HepG2 (cell line): ENCODE results near the gene P3H3. TPM values are rescaled to one million over a fixed set of nuclear protein-coding genes. Genes with fewer than 3 reads are reported as not detected.

Source experiments
- ATAC-seq: fragments of 200-7000 bp; cut with Tn5 transposase; 3 replicates; pipeline ENCODE4 v1.9.1; 2020; ENCODE audit warnings: mild to moderate bottlenecking, moderate library complexity
- BruUV-seq: library from RNA; stranded (reverse); fragments of 400-500 nt; replicated peaks from 2 replicates; lab custom pipeline; 2021; lab: Mats Ljungman, UMichigan
- CTCF ChIA-PET: fragments of 300-600 bp; formaldehyde crosslinking; extraction: SDS; loops from one replicate; lab custom pipeline; 2021; ENCODE audit warnings: low total read pairs, inconsistent platforms, low intra/inter-chr PET ratio; lab: Yijun Ruan, JAX
- POLR2A ChIA-PET: fragments of 350-600 bp; sonication (Branson Sonifier 250); formaldehyde crosslinking; loops from one replicate; lab custom pipeline; 2020; ENCODE audit warnings: antibody characterized with exemption, inconsistent platforms; lab: Yijun Ruan, JAX
- DNase-seq: peaks from one replicate; pipeline ENCODE4 v3.0.0-alpha.2; 2015; ENCODE audit warnings: low spot score
- FAIRE-seq: peaks from 3 replicates; lab custom pipeline; 2011; peaks lifted over from hg19 to GRCh38; lab: Jason Lieb, UNC
- H2AFZ ChIP-seq: one replicate; pipeline ENCODE4 v1.6.1; 2011; ENCODE audit warnings: low read length, inconsistent platforms
- H3K27ac ChIP-seq: fragments of 300-600 bp; 3 replicates; pipeline ENCODE4 v1.8.0; 2011; ENCODE audit warnings: mixed run types, mild to moderate bottlenecking, mixed read lengths, low read length, inconsistent platforms; ENCODE audit not compliant: insufficient read depth; ENCODE audit errors: extremely low read length
- H3K27me3 ChIP-seq, 2 experiments: fragments of 200-600 bp in 1 of 2; 2 replicates in 1 of 2; 3 replicates in 1 of 2; pipeline versions ENCODE4 v1.6.0 to v1.8.0; 2011; ENCODE audit warnings: low read length in 2 of 2, mild to moderate bottlenecking in 2 of 2, moderate library complexity in 2 of 2, inconsistent platforms in 1 of 2; ENCODE audit not compliant: insufficient read depth in 2 of 2, control insufficient read depth in 1 of 2
- H3K36me3 ChIP-seq, 2 experiments: fragments of 200-600 bp in 1 of 2; replicated peaks in 1 of 2; 2 replicates in 1 of 2; 3 replicates in 1 of 2; pipeline versions ENCODE4 v1.5.1 to v1.8.0; 2011; ENCODE audit warnings: low read length in 2 of 2, inconsistent platforms in 1 of 2; ENCODE audit not compliant: insufficient read depth in 2 of 2, control insufficient read depth in 1 of 2
- H3K4me1 ChIP-seq: 2 replicates; pipeline ENCODE4 v1.5.1; 2012; ENCODE audit warnings: low read length, inconsistent platforms; ENCODE audit not compliant: insufficient read depth
- H3K4me2 ChIP-seq: 2 replicates; pipeline ENCODE4 v1.6.0; 2011; ENCODE audit warnings: low read depth, low read length, inconsistent platforms
- H3K4me3 ChIP-seq, 3 experiments: fragments of 200-600 bp in 1 of 3; sonication (generic), shearing (Covaris generic) in 1 of 3; replicated peaks in 1 of 3; 2 replicates each; pipeline ENCODE4 v1.5.1; 2011 to 2016; ENCODE audit warnings: low read length in 3 of 3, inconsistent platforms in 2 of 3, low read depth in 2 of 3, mild to moderate bottlenecking in 2 of 3, control low read depth in 1 of 3, mixed read lengths in 1 of 3; ENCODE audit not compliant: insufficient read depth in 1 of 3
- H3K79me2 ChIP-seq: one replicate; pipeline ENCODE4 v1.6.1; 2011; ENCODE audit warnings: low read length, inconsistent platforms; ENCODE audit not compliant: insufficient read depth
- H3K9ac ChIP-seq: 2 replicates; pipeline ENCODE4 v1.6.0; 2011; ENCODE audit warnings: mild to moderate bottlenecking, low read depth, low read length, inconsistent platforms; ENCODE audit not compliant: insufficient read depth
- H3K9me3 ChIP-seq: 2 replicates; pipeline ENCODE4 v1.5.1; 2012; ENCODE audit warnings: mild to moderate bottlenecking, low read length
- H4K20me1 ChIP-seq: 2 replicates; pipeline ENCODE4 v1.6.0; 2011; ENCODE audit warnings: inconsistent platforms, mild to moderate bottlenecking, low read length, moderate library complexity; ENCODE audit not compliant: insufficient read depth
- ATF1 ChIP-seq: IDR thresholded peaks from 2 replicates; pipeline ENCODE4 v1.6.1; 2016; ENCODE audit warnings: mild to moderate bottlenecking, control low read depth
- CEBPG ChIP-seq: IDR thresholded peaks from 2 replicates; pipeline ENCODE4 v1.6.1; 2016
- CHCHD3 ChIP-seq: sonication (generic); formaldehyde crosslinking; IDR thresholded peaks from 2 replicates; pipeline ENCODE4 v1.8.0; 2022; ENCODE audit warnings: mild to moderate bottlenecking, missing genetic modification reagents, moderate library complexity
- FOXA1 ChIP-seq, 2 experiments: fragments of 450-650 bp in 1 of 2; sonication (generic) in 1 of 2; formaldehyde crosslinking in 1 of 2; IDR thresholded peaks; 2 replicates each; pipeline versions ENCODE4 v1.4.0 to v1.6.1; 2016 to 2020; ENCODE audit warnings: missing genetic modification reagents in 1 of 2
- GFI1 ChIP-seq: sonication (generic); formaldehyde crosslinking; IDR thresholded peaks from 2 replicates; pipeline ENCODE4 v1.5.0; 2020; ENCODE audit warnings: missing genetic modification reagents, mild to moderate bottlenecking, borderline replicate concordance
- HMG20A ChIP-seq: IDR thresholded peaks from 2 replicates; pipeline ENCODE4 v1.6.1; 2016; ENCODE audit warnings: borderline replicate concordance
- HNF4A ChIP-seq: sonication (generic); formaldehyde crosslinking; IDR thresholded peaks from 2 replicates; pipeline ENCODE4 v1.4.0; 2020; ENCODE audit warnings: missing genetic modification reagents
- HNF4G ChIP-seq, 2 experiments: sonication (generic) in 1 of 2; formaldehyde crosslinking in 1 of 2; IDR thresholded peaks; 2 replicates each; pipeline versions ENCODE4 v1.4.0 to v1.6.1; 2011 to 2020; ENCODE audit warnings: borderline replicate concordance in 2 of 2, low read depth in 2 of 2, mild to moderate bottlenecking in 2 of 2, low read length in 1 of 2, missing genetic modification reagents in 1 of 2, moderate library complexity in 1 of 2
- JUND ChIP-seq: sonication (generic); formaldehyde crosslinking; IDR thresholded peaks from 2 replicates; pipeline ENCODE4 v1.8.0; 2022; ENCODE audit warnings: mild to moderate bottlenecking, missing genetic modification reagents
- NR2F6 ChIP-seq, 2 experiments: IDR thresholded peaks; 2 replicates each; pipeline ENCODE4 v1.6.1; 2016; ENCODE audit warnings: antibody characterized with exemption in 1 of 2, mild to moderate bottlenecking in 1 of 2
- POGZ ChIP-seq: sonication (generic); formaldehyde crosslinking; IDR thresholded peaks from 2 replicates; pipeline ENCODE4 v1.4.0; 2020; ENCODE audit warnings: mild to moderate bottlenecking, missing genetic modification reagents
- RARA ChIP-seq: IDR thresholded peaks from 2 replicates; pipeline ENCODE4 v1.6.1; 2016; ENCODE audit warnings: missing genetic modification reagents, missing compliant biosample characterization
- RXRA ChIP-seq: sonication (generic); formaldehyde crosslinking; IDR thresholded peaks from 2 replicates; pipeline ENCODE4 v1.5.1; 2020; ENCODE audit warnings: missing genetic modification reagents
- SAP130 ChIP-seq: IDR thresholded peaks from 2 replicates; pipeline ENCODE4 v1.6.1; 2016; ENCODE audit warnings: low read depth
- SP5 ChIP-seq: IDR thresholded peaks from 2 replicates; pipeline ENCODE4 v1.6.1; 2016; ENCODE audit warnings: low read depth, borderline replicate concordance
- TCF7 ChIP-seq: sonication (generic); IDR thresholded peaks from 2 replicates; pipeline ENCODE4 v1.6.1; 2016; ENCODE audit warnings: antibody characterized with exemption, low read depth
- ZNF292 ChIP-seq: sonication (generic); formaldehyde crosslinking; IDR thresholded peaks from 2 replicates; pipeline ENCODE4 v1.8.1; 2022; ENCODE audit warnings: mild to moderate bottlenecking, low read depth, missing genetic modification reagents, borderline replicate concordance
- WGBS: methylation state at CpG from one replicate; pipeline ENCODE4 v1.1.6; 2017; ENCODE audit warnings: low lambda C conversion rate; 5-methylcytosine and 5-hydroxymethylcytosine counted together
- in situ Hi-C: cut with HindIII; loops from 2 replicates; pipeline ENCODE4 v1.10.0; 2017; ENCODE audit warnings: low pct_unique_long_range_greater_than_20kb; ENCODE audit not compliant: extremely low pct_ligation_motif_present
- intact Hi-C: fragments of 100-400 bp; cut with micrococcal nuclease; formaldehyde crosslinking; loops from one replicate; pipeline ENCODE4 v1.10.0; 2022; ENCODE audit not compliant: unreplicated experiment
- polyA plus RNA-seq, 8 experiments: library from polyadenylated mRNA; depleted of rRNA in 3 of 8; stranded (reverse) in 7 of 8; unstranded in 1 of 8; fragments of >200 nt; fragmentation: Illumina TruSeq in 4 of 8; extraction: Trizol in 4 of 8; gene quantifications; 2 replicates each; pipeline versions ENCODE4 v1.2.1 to v1.2.3, GENCODE V29; 2011 to 2016; ENCODE audit warnings: low read depth in 4 of 8, missing spikeins in 1 of 8, mixed read lengths in 1 of 8; ENCODE audit not compliant: insufficient read depth in 1 of 8
- total RNA-seq, 5 experiments: library from RNA; depleted of rRNA; stranded (reverse); fragments of >200 nt; fragmentation: Illumina TruSeq; extraction: Trizol; gene quantifications; 2 replicates each; pipeline ENCODE4 v1.2.3, GENCODE V29; 2016; ENCODE audit warnings: low read depth in 1 of 5
- TF ChIP-seq, protein P1 (sequence below): sonication (generic); formaldehyde crosslinking; conservative IDR thresholded peaks from 2 replicates; pipeline ENCODE4 v1.4.0; 2020; ENCODE audit warnings: mild to moderate bottlenecking, missing genetic modification reagents, moderate library complexity
- TF ChIP-seq, protein P2 (sequence below): IDR thresholded peaks from 2 replicates; pipeline ENCODE4 v1.4.0; 2020; ENCODE audit warnings: mild to moderate bottlenecking, missing genetic modification reagents

P3H3 gene
- total and polyA plus RNA-seq, 2 of the 13 experiments (the other 11 are each of a cell fraction or from before 2014, with no cell fraction given) = 20.1 to 20.5 TPM

DNA sequence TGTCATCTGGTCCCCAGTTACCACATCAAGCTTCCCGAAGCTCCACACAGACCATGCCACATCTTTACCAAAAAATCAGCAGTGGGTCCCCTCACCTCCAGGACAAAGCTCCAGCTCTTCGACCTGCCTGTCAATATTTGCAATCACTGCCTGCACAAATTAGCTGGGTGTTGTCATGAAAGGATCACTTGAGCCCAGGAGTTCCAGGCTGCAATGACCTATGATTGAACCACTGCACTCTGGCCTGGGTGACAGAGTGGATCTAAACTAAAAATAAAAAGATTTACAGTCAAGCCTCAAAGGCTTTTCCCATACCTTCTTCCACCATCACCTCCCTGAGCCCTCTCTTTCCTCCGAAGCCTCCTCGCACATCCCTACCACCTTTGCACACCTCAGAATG, 31.6 kb upstream of the P3H3 start:
- intact Hi-C loops (no loop called here), in situ Hi-C loops (no loop called here)
- WGBS = 30% methylated on average over 4 of the region's 4 CpGs
- H3K79me2 ChIP-seq = no peaks in the 10 kb centered on the region
- CTCF ChIA-PET = no interaction called here
- FAIRE-seq (no peak), DNase-seq (peak; percentile 49), ATAC-seq (peak; percentile 21)
- H3K4me1 ChIP-seq = peaks cover 58% of the 10 kb centered on the region
- no peak overlapping the region for H2AFZ ChIP-seq
- H3K9ac ChIP-seq = no peak overlapping the region
- H4K20me1 ChIP-seq = no peaks in the 10 kb centered on the region
- peak overlapping the region; percentile 38 for H3K4me2 ChIP-seq
- no peaks in the 10 kb centered on the region for H3K9me3 ChIP-seq
- no peaks in the 10 kb centered on the region for H3K36me3 ChIP-seq
- H3K27ac ChIP-seq = peak overlapping the region; percentile 0
- POLR2A ChIA-PET = interaction anchor here (1.1 kb wide), 1 partner anchor 32 kb away, joined by 3 read pairs; the partner anchor contains the start of gene P3H3
- no peak overlapping the region for H3K4me3 ChIP-seq
- no TSS peak for BruUV-seq
- no peaks in the 10 kb centered on the region for H3K27me3 ChIP-seq
- TF ChIP-seq POGZ (CRISPR knock-in tag) (no peak), SAP130 (0 out of 2 replicates have a peak, but pooled peaks have one; percentile 11), CHCHD3 (CRISPR knock-in tag) (no peak), SP5 (CRISPR knock-in tag) (no peak), ATF1 (no peak), HNF4G (IDR thresholded peaks at IDR 0.05; ENCODE audit: borderline replicate concordance, low read depth, low read length) (0 out of 2 replicates have a peak, but pooled peaks have one; percentile 4), HNF4G (CRISPR knock-in tag; IDR thresholded peaks at IDR 0.05; ENCODE audit: borderline replicate concordance, low read depth) (no peak), CEBPG (CRISPR knock-in tag) (0 out of 2 replicates have a peak, but pooled peaks have one; percentile 7), RXRA (CRISPR knock-in tag) (peak; percentile 29; the same call in 1 of the 2 replicates), HNF4A (CRISPR knock-in tag) (peak; percentile 50; the same call in 1 of the 2 replicates), FOXA1 (IDR thresholded peaks at IDR 0.05) (no peak), FOXA1 (CRISPR knock-in tag; IDR thresholded peaks at IDR 0.05) (0 out of 2 replicates have a peak, but pooled peaks have one; percentile 5), GFI1 (peak; percentile 77; the same call in 1 of the 2 replicates), HMG20A (CRISPR knock-in tag) (no peak), ZNF292 (CRISPR knock-in tag) (0 out of 2 replicates have a peak, but pooled peaks have one; percentile 26), NR2F6 (IDR thresholded peaks at IDR 0.05) (no peak), NR2F6 (CRISPR knock-in tag; IDR thresholded peaks at IDR 0.05) (peak; percentile 39; the same call in 1 of the 2 replicates), JUND (no peak), TCF7 (0 out of 2 replicates have a peak, but pooled peaks have one; percentile 13), RARA (CRISPR knock-in tag) (peak; percentile 87)
- TF ChIP-seq, protein P1, sequence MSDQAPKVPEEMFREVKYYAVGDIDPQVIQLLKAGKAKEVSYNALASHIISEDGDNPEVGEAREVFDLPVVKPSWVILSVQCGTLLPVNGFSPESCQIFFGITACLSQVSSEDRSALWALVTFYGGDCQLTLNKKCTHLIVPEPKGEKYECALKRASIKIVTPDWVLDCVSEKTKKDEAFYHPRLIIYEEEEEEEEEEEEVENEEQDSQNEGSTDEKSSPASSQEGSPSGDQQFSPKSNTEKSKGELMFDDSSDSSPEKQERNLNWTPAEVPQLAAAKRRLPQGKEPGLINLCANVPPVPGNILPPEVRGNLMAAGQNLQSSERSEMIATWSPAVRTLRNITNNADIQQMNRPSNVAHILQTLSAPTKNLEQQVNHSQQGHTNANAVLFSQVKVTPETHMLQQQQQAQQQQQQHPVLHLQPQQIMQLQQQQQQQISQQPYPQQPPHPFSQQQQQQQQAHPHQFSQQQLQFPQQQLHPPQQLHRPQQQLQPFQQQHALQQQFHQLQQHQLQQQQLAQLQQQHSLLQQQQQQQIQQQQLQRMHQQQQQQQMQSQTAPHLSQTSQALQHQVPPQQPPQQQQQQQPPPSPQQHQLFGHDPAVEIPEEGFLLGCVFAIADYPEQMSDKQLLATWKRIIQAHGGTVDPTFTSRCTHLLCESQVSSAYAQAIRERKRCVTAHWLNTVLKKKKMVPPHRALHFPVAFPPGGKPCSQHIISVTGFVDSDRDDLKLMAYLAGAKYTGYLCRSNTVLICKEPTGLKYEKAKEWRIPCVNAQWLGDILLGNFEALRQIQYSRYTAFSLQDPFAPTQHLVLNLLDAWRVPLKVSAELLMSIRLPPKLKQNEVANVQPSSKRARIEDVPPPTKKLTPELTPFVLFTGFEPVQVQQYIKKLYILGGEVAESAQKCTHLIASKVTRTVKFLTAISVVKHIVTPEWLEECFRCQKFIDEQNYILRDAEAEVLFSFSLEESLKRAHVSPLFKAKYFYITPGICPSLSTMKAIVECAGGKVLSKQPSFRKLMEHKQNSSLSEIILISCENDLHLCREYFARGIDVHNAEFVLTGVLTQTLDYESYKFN = peak; percentile 54
- TF ChIP-seq, protein P2, sequence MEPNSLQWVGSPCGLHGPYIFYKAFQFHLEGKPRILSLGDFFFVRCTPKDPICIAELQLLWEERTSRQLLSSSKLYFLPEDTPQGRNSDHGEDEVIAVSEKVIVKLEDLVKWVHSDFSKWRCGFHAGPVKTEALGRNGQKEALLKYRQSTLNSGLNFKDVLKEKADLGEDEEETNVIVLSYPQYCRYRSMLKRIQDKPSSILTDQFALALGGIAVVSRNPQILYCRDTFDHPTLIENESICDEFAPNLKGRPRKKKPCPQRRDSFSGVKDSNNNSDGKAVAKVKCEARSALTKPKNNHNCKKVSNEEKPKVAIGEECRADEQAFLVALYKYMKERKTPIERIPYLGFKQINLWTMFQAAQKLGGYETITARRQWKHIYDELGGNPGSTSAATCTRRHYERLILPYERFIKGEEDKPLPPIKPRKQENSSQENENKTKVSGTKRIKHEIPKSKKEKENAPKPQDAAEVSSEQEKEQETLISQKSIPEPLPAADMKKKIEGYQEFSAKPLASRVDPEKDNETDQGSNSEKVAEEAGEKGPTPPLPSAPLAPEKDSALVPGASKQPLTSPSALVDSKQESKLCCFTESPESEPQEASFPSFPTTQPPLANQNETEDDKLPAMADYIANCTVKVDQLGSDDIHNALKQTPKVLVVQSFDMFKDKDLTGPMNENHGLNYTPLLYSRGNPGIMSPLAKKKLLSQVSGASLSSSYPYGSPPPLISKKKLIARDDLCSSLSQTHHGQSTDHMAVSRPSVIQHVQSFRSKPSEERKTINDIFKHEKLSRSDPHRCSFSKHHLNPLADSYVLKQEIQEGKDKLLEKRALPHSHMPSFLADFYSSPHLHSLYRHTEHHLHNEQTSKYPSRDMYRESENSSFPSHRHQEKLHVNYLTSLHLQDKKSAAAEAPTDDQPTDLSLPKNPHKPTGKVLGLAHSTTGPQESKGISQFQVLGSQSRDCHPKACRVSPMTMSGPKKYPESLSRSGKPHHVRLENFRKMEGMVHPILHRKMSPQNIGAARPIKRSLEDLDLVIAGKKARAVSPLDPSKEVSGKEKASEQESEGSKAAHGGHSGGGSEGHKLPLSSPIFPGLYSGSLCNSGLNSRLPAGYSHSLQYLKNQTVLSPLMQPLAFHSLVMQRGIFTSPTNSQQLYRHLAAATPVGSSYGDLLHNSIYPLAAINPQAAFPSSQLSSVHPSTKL (CRISPR knock-in tag) = 0 out of 2 replicates have a peak, but pooled peaks have one; percentile 13
